Thyroid gland (tissue), 4 donors: ENCODE data around the gene ATOH1. TPM values are rescaled to one million over a fixed set of nuclear protein-coding genes. Genes with fewer than 3 reads are reported as not detected.

Experiments used
- DNase-seq, 2 donors: peaks; one replicate each; pipeline ENCODE4 v3.0.0-alpha.2; 2019
- H3K27ac ChIP-seq, 3 donors: fragments of 200-600 bp; sonication (generic); 1 replicate in 2 of 3; 2 replicates in 1 of 3; pipeline ENCODE4 v1.5.1; 2016 to 2019; ENCODE audit warnings: mild to moderate bottlenecking in 1 of 3, moderate library complexity in 1 of 3
- H3K27me3 ChIP-seq: fragments of 200-600 bp; sonication (generic); one replicate; pipeline ENCODE4 v1.5.1; 2019
- H3K36me3 ChIP-seq, 2 donors: fragments of 200-600 bp; sonication (generic); one replicate each; pipeline ENCODE4 v1.5.1; 2016 to 2019
- H3K4me1 ChIP-seq, 2 donors: fragments of 200-600 bp; sonication (generic); one replicate each; pipeline ENCODE4 v1.5.1; 2017 to 2019
- H3K4me3 ChIP-seq, 3 donors: fragments of 200-600 bp; sonication (generic); replicated peaks in 1 of 3; 1 replicate in 2 of 3; 2 replicates in 1 of 3; pipeline ENCODE4 v1.5.1; 2016; ENCODE audit warnings: mild to moderate bottlenecking in 1 of 3
- H3K9me3 ChIP-seq: fragments of 200-600 bp; sonication (generic); one replicate; pipeline ENCODE4 v1.5.1; 2017
- POLR2A ChIP-seq, 2 donors: fragments of 450-650 bp; IDR thresholded peaks; one replicate each; pipeline ENCODE4 v1.6.1; 2017; ENCODE audit warnings: antibody characterized with exemption in 2 of 2, mild to moderate bottlenecking in 2 of 2, moderate library complexity in 1 of 2
- WGBS, 2 donors: methylation state at CpG; one replicate each; pipeline ENCODE4 v1.1.5; 2017; 5-methylcytosine and 5-hydroxymethylcytosine counted together
- intact Hi-C: fragments of 100-400 bp; cut with DNase I; formaldehyde crosslinking; loops from one replicate; pipeline ENCODE4 v1.15.1; 2023
- total RNA-seq, 4 donors: library from RNA; depleted of rRNA; stranded (reverse); fragments of >200 nt; gene quantifications; one replicate each; pipeline ENCODE4 v1.2.3, GENCODE V29; 2016
- TF ChIP-seq, protein P1 (sequence below), 6 experiments: fragments of 200-600 bp in 3 of 6; fragments of 450-650 bp in 3 of 6; sonication (generic) in 3 of 6; IDR thresholded peaks; one replicate each; pipeline ENCODE4 v1.5.1; 2016 to 2019; ENCODE audit warnings: antibody characterized with exemption in 6 of 6, mild to moderate bottlenecking in 2 of 6, inconsistent platforms in 1 of 6, moderate library complexity in 1 of 6

ATOH1 gene
- total RNA-seq, 4 donors from 2014 or later = not detected

DNA sequence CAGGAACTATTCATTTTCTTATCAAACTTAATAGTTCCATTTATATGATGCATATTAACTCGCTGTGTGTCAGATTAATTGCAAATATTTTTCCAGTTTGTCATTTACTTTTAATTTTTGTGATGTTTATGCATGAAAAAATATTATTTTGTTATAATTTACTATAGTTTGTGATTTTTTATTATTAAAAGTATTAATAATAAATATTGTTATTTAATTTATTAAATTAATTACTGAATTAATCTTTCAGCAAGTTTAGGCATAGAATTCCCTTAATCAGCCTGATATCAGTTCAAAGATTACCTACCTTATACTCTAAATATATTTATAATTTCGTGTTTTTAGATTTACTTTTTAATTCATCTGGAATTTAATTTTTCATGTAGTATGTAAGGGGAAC is 15.5 kb upstream of the ATOH1 start:
- no peak for DNase-seq
- H3K9me3 ChIP-seq = no peaks in the 10 kb centered on the region
- TF ChIP-seq, protein P1, sequence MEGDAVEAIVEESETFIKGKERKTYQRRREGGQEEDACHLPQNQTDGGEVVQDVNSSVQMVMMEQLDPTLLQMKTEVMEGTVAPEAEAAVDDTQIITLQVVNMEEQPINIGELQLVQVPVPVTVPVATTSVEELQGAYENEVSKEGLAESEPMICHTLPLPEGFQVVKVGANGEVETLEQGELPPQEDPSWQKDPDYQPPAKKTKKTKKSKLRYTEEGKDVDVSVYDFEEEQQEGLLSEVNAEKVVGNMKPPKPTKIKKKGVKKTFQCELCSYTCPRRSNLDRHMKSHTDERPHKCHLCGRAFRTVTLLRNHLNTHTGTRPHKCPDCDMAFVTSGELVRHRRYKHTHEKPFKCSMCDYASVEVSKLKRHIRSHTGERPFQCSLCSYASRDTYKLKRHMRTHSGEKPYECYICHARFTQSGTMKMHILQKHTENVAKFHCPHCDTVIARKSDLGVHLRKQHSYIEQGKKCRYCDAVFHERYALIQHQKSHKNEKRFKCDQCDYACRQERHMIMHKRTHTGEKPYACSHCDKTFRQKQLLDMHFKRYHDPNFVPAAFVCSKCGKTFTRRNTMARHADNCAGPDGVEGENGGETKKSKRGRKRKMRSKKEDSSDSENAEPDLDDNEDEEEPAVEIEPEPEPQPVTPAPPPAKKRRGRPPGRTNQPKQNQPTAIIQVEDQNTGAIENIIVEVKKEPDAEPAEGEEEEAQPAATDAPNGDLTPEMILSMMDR (IDR thresholded peaks at IDR 0.05) = no peak
- no peak for TF ChIP-seq POLR2A (IDR thresholded peaks at IDR 0.05)
- H3K27me3 ChIP-seq = no peaks in the 10 kb centered on the region
- 91% methylated on average over 2 of the region's 2 CpGs for WGBS, 2 donors
- no peaks in the 10 kb centered on the region for H3K4me1 ChIP-seq
- intact Hi-C loops = no loop called here
- H3K27ac ChIP-seq = no peak overlapping the region
- no peak overlapping the region for H3K4me3 ChIP-seq
- no peaks in the 10 kb centered on the region for H3K36me3 ChIP-seq

DNA sequence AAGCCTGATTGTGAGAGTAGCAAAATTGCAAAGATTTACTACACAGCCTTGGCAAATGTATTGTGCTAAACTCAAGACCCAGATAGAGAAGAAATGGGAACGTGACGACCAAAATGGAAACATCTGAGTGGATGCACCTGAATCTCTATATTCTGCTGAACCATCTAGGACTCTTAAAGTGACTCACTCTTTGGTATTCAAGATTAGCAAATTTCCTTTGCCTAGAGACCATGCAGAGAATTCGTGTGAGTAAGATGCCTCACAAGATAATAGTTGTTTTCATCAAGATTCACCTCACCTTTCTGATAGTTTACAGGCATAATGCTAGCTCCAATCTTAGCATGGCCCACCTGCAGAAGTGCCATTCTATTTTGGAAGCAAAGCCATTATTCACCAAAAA is 14.4 kb upstream of the ATOH1 start:
- WGBS, 2 donors = 85 to 88% methylated on average over 3 of the region's 3 CpGs

DNA sequence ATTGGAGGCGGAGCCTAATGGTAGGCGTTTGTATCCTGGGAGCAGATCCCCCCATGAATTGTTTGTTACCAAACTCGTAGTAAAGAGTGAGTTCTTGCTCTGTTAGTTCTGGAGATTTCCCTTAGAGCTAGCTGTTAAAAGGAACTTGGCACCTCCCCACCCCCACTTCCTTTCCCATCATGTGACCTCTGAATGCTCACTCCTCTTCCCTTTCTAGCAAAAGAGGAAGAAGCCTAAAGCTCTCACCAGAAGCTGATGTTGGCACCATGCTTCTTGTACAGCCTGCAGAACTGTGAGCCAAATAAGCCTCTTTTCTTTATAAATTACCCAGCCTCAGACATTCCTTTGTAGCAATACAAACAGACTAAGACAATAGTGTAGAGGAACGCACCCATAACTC is 13.8 kb upstream of the ATOH1 start:
- WGBS, 2 donors = 56 to 65% methylated on average over 4 of the region's 4 CpGs
- Histone ChIP-seq H3K36me3 (no peaks in the 10 kb centered on the region), H3K4me1 (no peaks in the 10 kb centered on the region), H3K27ac (no peak overlapping the region), H3K9me3 (no peaks in the 10 kb centered on the region), H3K4me3 (no peak overlapping the region), H3K27me3 (no peaks in the 10 kb centered on the region)
- intact Hi-C loops = no loop called here
- DNase-seq = peak in 1 of 2 donors; percentile 11
- TF ChIP-seq, protein P1 (IDR thresholded peaks at IDR 0.05) = no peak
- TF ChIP-seq POLR2A (IDR thresholded peaks at IDR 0.05) = no peak

More for the DNA sequence above, 14.4 kb upstream of the ATOH1 start:
- H3K36me3 ChIP-seq = no peaks in the 10 kb centered on the region
- TF ChIP-seq, protein P1 (IDR thresholded peaks at IDR 0.05) = no peak
- TF ChIP-seq POLR2A (IDR thresholded peaks at IDR 0.05) = no peak
- no peaks in the 10 kb centered on the region for H3K4me1 ChIP-seq
- H3K27ac ChIP-seq = no peak overlapping the region
- no peaks in the 10 kb centered on the region for H3K27me3 ChIP-seq
- no peak overlapping the region for H3K4me3 ChIP-seq
- H3K9me3 ChIP-seq = no peaks in the 10 kb centered on the region
- intact Hi-C loops = no loop called here
- DNase-seq = no peak

DNA sequence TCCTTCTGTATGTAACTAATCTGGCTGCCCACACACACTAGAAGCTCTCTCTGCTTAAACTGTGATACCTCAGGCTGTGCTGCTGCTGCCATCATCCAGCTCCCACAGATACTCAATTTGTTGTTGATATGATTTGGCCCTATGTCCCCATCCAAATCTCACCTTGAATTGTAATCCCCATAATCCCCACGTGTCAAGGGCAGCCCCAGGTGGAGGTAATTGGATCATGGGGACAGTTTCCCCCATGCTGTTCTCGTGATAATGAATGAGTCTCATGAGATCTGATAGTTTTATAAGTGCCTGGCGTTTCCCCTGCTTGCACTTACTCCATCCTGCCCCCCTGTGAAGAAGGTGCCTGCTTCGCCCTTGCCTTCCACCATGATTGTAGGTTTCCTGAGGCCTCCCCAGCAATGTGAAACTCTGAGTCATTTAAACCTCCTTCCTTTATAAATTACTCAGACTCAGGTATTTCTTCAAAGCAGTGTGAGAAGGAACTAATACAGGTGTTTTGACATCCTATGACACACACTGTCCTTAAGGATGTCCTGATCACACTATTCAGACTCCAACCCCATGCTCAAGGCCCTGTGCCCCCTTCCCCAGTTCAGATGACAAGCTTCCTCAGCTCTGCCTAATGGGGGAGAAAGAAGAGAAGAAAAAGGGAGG is 2.9 kb upstream of the ATOH1 start:
- peaks cover 30% of the 10 kb centered on the region for H3K27me3 ChIP-seq
- no peaks in the 10 kb centered on the region for H3K9me3 ChIP-seq
- TF ChIP-seq, protein P1 (IDR thresholded peaks at IDR 0.05) = no peak
- no peak for TF ChIP-seq POLR2A (IDR thresholded peaks at IDR 0.05)
- H3K4me3 ChIP-seq = no peak overlapping the region
- H3K27ac ChIP-seq = no peak overlapping the region
- intact Hi-C loops = no loop called here
- no peaks in the 10 kb centered on the region for H3K36me3 ChIP-seq
- H3K4me1 ChIP-seq = peaks cover 12 to 24% of the 10 kb centered on the region in 2 donors
- no peak for DNase-seq
- 28 to 32% methylated on average over 4 of the region's 4 CpGs for WGBS, 2 donors

DNA sequence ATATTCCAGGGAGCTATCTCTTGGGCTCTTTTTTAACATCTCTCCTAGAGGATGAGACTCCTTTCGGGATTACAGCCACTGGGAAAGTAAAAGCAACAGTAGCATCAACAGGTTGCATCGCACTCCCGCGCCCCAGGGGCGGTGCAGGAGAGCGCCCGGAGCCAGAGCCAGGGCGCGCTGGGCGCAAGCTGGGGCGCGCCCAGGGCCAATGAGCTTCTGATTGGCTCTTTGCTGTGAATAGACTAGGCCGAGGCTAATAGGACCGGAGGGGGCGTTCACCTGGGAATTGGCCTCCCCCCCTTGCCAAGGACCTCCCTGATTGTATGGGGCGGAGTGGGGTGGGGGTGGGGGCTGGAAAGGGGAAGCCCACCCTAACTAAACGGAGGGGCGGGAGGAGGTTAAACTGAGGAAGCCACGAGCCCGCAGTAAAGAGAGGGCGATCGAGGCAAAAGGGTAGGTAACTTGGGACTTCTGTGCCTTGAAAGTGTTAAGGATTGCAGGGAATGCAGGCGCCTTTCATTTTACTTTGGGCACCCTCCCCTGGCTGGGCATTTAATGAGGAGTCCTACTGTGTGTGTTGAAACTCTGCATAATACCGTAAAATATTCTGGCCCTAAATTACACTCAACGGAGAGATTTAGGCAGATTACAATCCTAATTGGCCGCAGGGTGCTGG is 1.1 kb upstream of the ATOH1 start:
- Histone ChIP-seq H3K36me3 (no peaks in the 10 kb centered on the region), H3K27me3 (peaks cover 35% of the 10 kb centered on the region), H3K4me1 (peaks cover 12 to 24% of the 10 kb centered on the region in 2 donors), H3K27ac (no peak overlapping the region), H3K9me3 (no peaks in the 10 kb centered on the region), H3K4me3 (no peak overlapping the region)
- WGBS, 2 donors = 5 to 12% methylated on average over 25 to 26 of the region's 26 CpGs
- no peak for DNase-seq
- intact Hi-C loops = no loop called here
- TF ChIP-seq, protein P1 (IDR thresholded peaks at IDR 0.05) = no peak
- no peak for TF ChIP-seq POLR2A (IDR thresholded peaks at IDR 0.05)
